BLaER1 (cell line): ENCODE data around the gene PRMT7.

Source experiments
- H3K27ac ChIP-seq: shearing (Covaris generic); formaldehyde crosslinking; 2 replicates; pipeline ENCODE4 v1.8.1; 2022
- H3K27me3 ChIP-seq: shearing (Covaris generic); formaldehyde crosslinking; 2 replicates; pipeline ENCODE4 v1.8.1; 2022
- H3K36me3 ChIP-seq: shearing (Covaris generic); formaldehyde crosslinking; 2 replicates; pipeline ENCODE4 v1.8.1; 2022
- H3K4me1 ChIP-seq: shearing (Covaris generic); formaldehyde crosslinking; 2 replicates; pipeline ENCODE4 v1.8.1; 2022
- H3K4me2 ChIP-seq: shearing (Covaris generic); formaldehyde crosslinking; 2 replicates; pipeline ENCODE4 v1.8.1; 2022
- H3K4me3 ChIP-seq: shearing (Covaris generic); formaldehyde crosslinking; 2 replicates; pipeline ENCODE4 v1.8.1; 2022
- H3K9ac ChIP-seq: shearing (Covaris generic); formaldehyde crosslinking; 2 replicates; pipeline ENCODE4 v1.8.1; 2022
- H3K9me3 ChIP-seq: shearing (Covaris generic); formaldehyde crosslinking; 2 replicates; pipeline ENCODE4 v1.8.1; 2022
- H4K20me1 ChIP-seq: shearing (Covaris generic); formaldehyde crosslinking; 2 replicates; pipeline ENCODE4 v1.8.1; 2022
- Cebpa-rat ChIP-seq: shearing (Covaris generic); IDR thresholded peaks from 2 replicates; pipeline ENCODE4 v1.8.1; 2022

Gene PRMT7

GRCh38 chr16:68384288-68385161, 73.7 kb downstream of the PRMT7 start:
- H3K36me3 ChIP-seq: no peaks in the 10 kb centered on the region
- no peak for TF ChIP-seq Cebpa-rat
- no peak overlapping the region for H3K9ac ChIP-seq
- no peak overlapping the region for H3K4me2 ChIP-seq
- H3K4me3 ChIP-seq: no peak overlapping the region
- H3K27me3 ChIP-seq: no peaks in the 10 kb centered on the region
- no peaks in the 10 kb centered on the region for H3K9me3 ChIP-seq
- no peak overlapping the region for H3K27ac ChIP-seq
- no peaks in the 10 kb centered on the region for H4K20me1 ChIP-seq
- H3K4me1 ChIP-seq: peaks cover 19% of the 10 kb centered on the region

GRCh38 chr16:68385371-68385770, 74.6 kb downstream of the PRMT7 start:
- peaks cover 17% of the 10 kb centered on the region for H3K4me1 ChIP-seq
- no peaks in the 10 kb centered on the region for H4K20me1 ChIP-seq
- H3K27me3 ChIP-seq: no peaks in the 10 kb centered on the region
- no peak overlapping the region for H3K9ac ChIP-seq
- no peak overlapping the region for H3K4me2 ChIP-seq
- H3K9me3 ChIP-seq: no peaks in the 10 kb centered on the region
- H3K27ac ChIP-seq: no peak overlapping the region
- H3K4me3 ChIP-seq: no peak overlapping the region
- H3K36me3 ChIP-seq: no peaks in the 10 kb centered on the region
- TF ChIP-seq Cebpa-rat: no peak

- no peak overlapping the region for H3K4me3 ChIP-seq
- H3K27ac ChIP-seq: no peak overlapping the region
- no peaks in the 10 kb centered on the region for H3K27me3 ChIP-seq
These were observed 75.8 kb downstream of the PRMT7 start for GRCh38 chr16:68386628-68387027.

GRCh38 chr16:68387301-68387700, 76.5 kb downstream of the PRMT7 start:
- Histone ChIP-seq H3K27me3 (no peaks in the 10 kb centered on the region), H4K20me1 (no peaks in the 10 kb centered on the region), H3K4me3 (no peak overlapping the region), H3K9me3 (no peaks in the 10 kb centered on the region), H3K9ac (no peak overlapping the region), H3K4me1 (peaks cover 14% of the 10 kb centered on the region), H3K4me2 (no peak overlapping the region), H3K27ac (no peak overlapping the region), H3K36me3 (no peaks in the 10 kb centered on the region)
- no peak for TF ChIP-seq Cebpa-rat

More at GRCh38 chr16:68386628-68387027, 75.8 kb downstream of the PRMT7 start:
- Histone ChIP-seq H3K4me1 (peaks cover 17% of the 10 kb centered on the region), H3K4me2 (no peak overlapping the region), H3K36me3 (no peaks in the 10 kb centered on the region), H4K20me1 (no peaks in the 10 kb centered on the region), H3K9me3 (no peaks in the 10 kb centered on the region), H3K9ac (no peak overlapping the region)
- TF ChIP-seq Cebpa-rat: no peak

GRCh38 chr16:68388124-68388523, 77.3 kb downstream of the PRMT7 start:
- Histone ChIP-seq H3K36me3 (no peaks in the 10 kb centered on the region), H3K27ac (no peak overlapping the region), H4K20me1 (no peaks in the 10 kb centered on the region), H3K27me3 (no peaks in the 10 kb centered on the region), H3K4me1 (peaks cover 6% of the 10 kb centered on the region; the same call in 1 of the 2 replicates), H3K4me2 (no peak overlapping the region), H3K9me3 (no peaks in the 10 kb centered on the region), H3K4me3 (no peak overlapping the region), H3K9ac (no peak overlapping the region)
- TF ChIP-seq Cebpa-rat: no peak

- no peak overlapping the region for H3K4me3 ChIP-seq
- H3K27me3 ChIP-seq: no peaks in the 10 kb centered on the region
- no peaks in the 10 kb centered on the region for H4K20me1 ChIP-seq
- peaks cover 6% of the 10 kb centered on the region; the same call in 1 of the 2 replicates for H3K4me1 ChIP-seq
- no peak for TF ChIP-seq Cebpa-rat
- H3K36me3 ChIP-seq: no peaks in the 10 kb centered on the region
- no peak overlapping the region for H3K4me2 ChIP-seq
- H3K9ac ChIP-seq: no peak overlapping the region
- H3K27ac ChIP-seq: no peak overlapping the region
- H3K9me3 ChIP-seq: no peaks in the 10 kb centered on the region
These were observed 78.2 kb downstream of the PRMT7 start for GRCh38 chr16:68389006-68389405.

GRCh38 chr16:68389750-68390371, 79.0 kb downstream of the PRMT7 start:
- H3K4me3 ChIP-seq: no peak overlapping the region
- no peaks in the 10 kb centered on the region for H3K36me3 ChIP-seq
- no peaks in the 10 kb centered on the region for H4K20me1 ChIP-seq
- H3K9me3 ChIP-seq: no peaks in the 10 kb centered on the region
- no peak overlapping the region for H3K27ac ChIP-seq
- H3K4me2 ChIP-seq: no peak overlapping the region
- peaks cover 2% of the 10 kb centered on the region; the same call in 1 of the 2 replicates for H3K4me1 ChIP-seq
- TF ChIP-seq Cebpa-rat: no peak
- no peaks in the 10 kb centered on the region for H3K27me3 ChIP-seq
- H3K9ac ChIP-seq: no peak overlapping the region

- no peak overlapping the region for H3K4me3 ChIP-seq
- H3K4me1 ChIP-seq: no peaks in the 10 kb centered on the region
- H3K4me2 ChIP-seq: no peak overlapping the region
- no peak overlapping the region for H3K9ac ChIP-seq
- H3K27me3 ChIP-seq: no peaks in the 10 kb centered on the region
- no peak overlapping the region for H3K27ac ChIP-seq
- no peaks in the 10 kb centered on the region for H4K20me1 ChIP-seq
- H3K36me3 ChIP-seq: no peaks in the 10 kb centered on the region
- no peaks in the 10 kb centered on the region for H3K9me3 ChIP-seq
- no peak for TF ChIP-seq Cebpa-rat
These were observed 82.5 kb downstream of the PRMT7 start for GRCh38 chr16:68393333-68393732.

GRCh38 chr16:68395167-68395786, 84.5 kb downstream of the PRMT7 start:
- TF ChIP-seq Cebpa-rat: no peak
- H4K20me1 ChIP-seq: no peaks in the 10 kb centered on the region
- H3K9me3 ChIP-seq: no peaks in the 10 kb centered on the region
- no peak overlapping the region for H3K9ac ChIP-seq
- H3K4me2 ChIP-seq: no peak overlapping the region
- H3K27ac ChIP-seq: no peak overlapping the region
- no peaks in the 10 kb centered on the region for H3K4me1 ChIP-seq
- no peaks in the 10 kb centered on the region for H3K36me3 ChIP-seq
- no peak overlapping the region for H3K4me3 ChIP-seq
- H3K27me3 ChIP-seq: no peaks in the 10 kb centered on the region

- Histone ChIP-seq H3K27me3 (no peaks in the 10 kb centered on the region), H3K4me2 (no peak overlapping the region), H3K4me3 (no peak overlapping the region), H3K9ac (no peak overlapping the region), H3K36me3 (no peaks in the 10 kb centered on the region), H3K4me1 (no peaks in the 10 kb centered on the region), H4K20me1 (no peaks in the 10 kb centered on the region), H3K9me3 (no peaks in the 10 kb centered on the region), H3K27ac (no peak overlapping the region)
- TF ChIP-seq Cebpa-rat: no peak
These were observed 85.0 kb downstream of the PRMT7 start for GRCh38 chr16:68395815-68396214.
